T-helper 17 cell (primary cell): Measurements from ENCODE around the gene GRIK4. TPM values are rescaled to one million over a fixed set of nuclear protein-coding genes. Genes with fewer than 3 reads are reported as not detected.
A peak's percentile ranks its signal among the peaks of the same experiment; 100 is the strongest.

ENCODE experiments used
- ATAC-seq: fragments of 150-1000 bp; cut with Tn5 transposase; 2 replicates; pipeline ENCODE4 v1.10.0; 2021; ENCODE audit warnings: mild to moderate bottlenecking, moderate library complexity
- DNase-seq, 3 donors: peaks; one replicate each; pipeline versions ENCODE4 v3.0.0 to v3.0.0-alpha.2; 2020 to 2021
- H3K9me3 ChIP-seq: one replicate; pipeline ENCODE4 v1.7.0; 2013; ENCODE audit warnings: low read length, mild to moderate bottlenecking; ENCODE audit not compliant: control insufficient read depth, poor library complexity, severe bottlenecking
- H3K27ac Mint-ChIP-seq: one replicate; pipeline ENCODE4 v1.8.0; 2022; ENCODE audit warnings: mild to moderate bottlenecking, moderate library complexity, mixed read lengths
- H3K27me3 Mint-ChIP-seq: one replicate; pipeline ENCODE4 v1.8.0; 2022; ENCODE audit warnings: mixed read lengths
- H3K36me3 Mint-ChIP-seq: one replicate; pipeline ENCODE4 v1.8.0; 2022; ENCODE audit warnings: low read depth, mixed read lengths
- H3K4me1 Mint-ChIP-seq: one replicate; pipeline ENCODE4 v1.8.0; 2022; ENCODE audit warnings: mild to moderate bottlenecking, mixed read lengths
- H3K4me3 Mint-ChIP-seq: one replicate; pipeline ENCODE4 v1.8.0; 2022; ENCODE audit warnings: mild to moderate bottlenecking, moderate library complexity, mixed read lengths
- total RNA-seq, 4 donors: library from RNA in 2 of 4; stranded (reverse) in 2 of 4; gene quantifications; one replicate each; pipeline ENCODE4 v1.2.3 and lab custom pipeline; 2022 to 2026

GRIK4 gene
- total RNA-seq, 2 donors from 2014 or later: 0.05 to 0.10 TPM

- no peak for ATAC-seq
- no peaks in the 10 kb centered on the region for H3K9me3 ChIP-seq
- Mint-ChIP-seq H3K4me1 (peaks cover 2% of the 10 kb centered on the region), H3K36me3 (peaks cover 2% of the 10 kb centered on the region), H3K27ac (no peak overlapping the region), H3K27me3 (peaks cover 58% of the 10 kb centered on the region), H3K4me3 (no peak overlapping the region)
- no peak for DNase-seq
Measured at GRCh38 chr11:120649316-120649715, 137.8 kb downstream of the GRIK4 start.

- H3K27me3 Mint-ChIP-seq: peaks cover 55% of the 10 kb centered on the region
- peaks cover 2% of the 10 kb centered on the region for H3K36me3 Mint-ChIP-seq
Measured at GRCh38 chr11:120651396-120651795, 139.8 kb downstream of the GRIK4 start.

GRCh38 chr11:120651836-120652235, 140.3 kb downstream of the GRIK4 start:
- H3K36me3 Mint-ChIP-seq: peaks cover 2% of the 10 kb centered on the region
- H3K4me3 Mint-ChIP-seq: no peak overlapping the region
- peaks cover 8% of the 10 kb centered on the region for H3K4me1 Mint-ChIP-seq
- ATAC-seq: no peak
- no peak for DNase-seq
- peaks cover 51% of the 10 kb centered on the region for H3K27me3 Mint-ChIP-seq
- H3K27ac Mint-ChIP-seq: no peak overlapping the region
- no peaks in the 10 kb centered on the region for H3K9me3 ChIP-seq

More at GRCh38 chr11:120651396-120651795, 139.8 kb downstream of the GRIK4 start:
- ATAC-seq (no peak), DNase-seq (no peak)
- H3K9me3 ChIP-seq: no peaks in the 10 kb centered on the region
- Mint-ChIP-seq H3K27ac (no peak overlapping the region), H3K4me3 (no peak overlapping the region), H3K4me1 (peaks cover 8% of the 10 kb centered on the region)

- Mint-ChIP-seq H3K4me1 (peaks cover 8% of the 10 kb centered on the region), H3K36me3 (peaks cover 2% of the 10 kb centered on the region), H3K4me3 (no peak overlapping the region), H3K27ac (no peak overlapping the region), H3K27me3 (peaks cover 51% of the 10 kb centered on the region)
- ATAC-seq (no peak), DNase-seq (no peak)
- H3K9me3 ChIP-seq: no peaks in the 10 kb centered on the region
Measured at GRCh38 chr11:120652705-120653335, 141.3 kb downstream of the GRIK4 start.

GRCh38 chr11:120655589-120655988, 144.0 kb downstream of the GRIK4 start:
- H3K4me3 Mint-ChIP-seq: no peak overlapping the region
- H3K9me3 ChIP-seq: no peaks in the 10 kb centered on the region
- peaks cover 6% of the 10 kb centered on the region for H3K4me1 Mint-ChIP-seq
- no peak for ATAC-seq
- no peaks in the 10 kb centered on the region for H3K36me3 Mint-ChIP-seq
- DNase-seq: no peak
- H3K27ac Mint-ChIP-seq: no peak overlapping the region
- peaks cover 44% of the 10 kb centered on the region for H3K27me3 Mint-ChIP-seq

GRCh38 chr11:120657306-120658070, 145.9 kb downstream of the GRIK4 start:
- Mint-ChIP-seq H3K4me3 (no peak overlapping the region), H3K27me3 (peaks cover 47% of the 10 kb centered on the region), H3K36me3 (no peaks in the 10 kb centered on the region), H3K27ac (no peak overlapping the region), H3K4me1 (peaks cover 6% of the 10 kb centered on the region)
- no peak for DNase-seq
- no peaks in the 10 kb centered on the region for H3K9me3 ChIP-seq
- ATAC-seq: no peak

- H3K27me3 Mint-ChIP-seq: peaks cover 49% of the 10 kb centered on the region
- ATAC-seq (no peak), DNase-seq (no peak)
- H3K4me1 Mint-ChIP-seq: peaks cover 6% of the 10 kb centered on the region
- no peaks in the 10 kb centered on the region for H3K9me3 ChIP-seq
- no peaks in the 10 kb centered on the region for H3K36me3 Mint-ChIP-seq
- no peak overlapping the region for H3K27ac Mint-ChIP-seq
- H3K4me3 Mint-ChIP-seq: no peak overlapping the region
Measured at GRCh38 chr11:120658071-120658423, 146.5 kb downstream of the GRIK4 start.

- H3K9me3 ChIP-seq: no peaks in the 10 kb centered on the region
- DNase-seq: no peak
Measured at GRCh38 chr11:120659076-120659475, 147.5 kb downstream of the GRIK4 start.

GRCh38 chr11:120660024-120660565, 148.5 kb downstream of the GRIK4 start:
- Mint-ChIP-seq H3K4me1 (peaks cover 6% of the 10 kb centered on the region), H3K36me3 (peaks cover 3% of the 10 kb centered on the region), H3K27ac (no peak overlapping the region), H3K4me3 (no peak overlapping the region), H3K27me3 (peaks cover 59% of the 10 kb centered on the region)
- no peaks in the 10 kb centered on the region for H3K9me3 ChIP-seq
- peak in 1 of 3 donors; percentile 9 for DNase-seq
- no peak for ATAC-seq

More at GRCh38 chr11:120659076-120659475, 147.5 kb downstream of the GRIK4 start:
- Mint-ChIP-seq H3K4me3 (no peak overlapping the region), H3K4me1 (peaks cover 6% of the 10 kb centered on the region), H3K36me3 (peaks cover 3% of the 10 kb centered on the region), H3K27ac (no peak overlapping the region), H3K27me3 (peaks cover 57% of the 10 kb centered on the region)
- no peak for ATAC-seq

GRCh38 chr11:120662071-120662676, 150.6 kb downstream of the GRIK4 start:
- Mint-ChIP-seq H3K27ac (no peak overlapping the region), H3K27me3 (peaks cover 57% of the 10 kb centered on the region), H3K4me1 (no peaks in the 10 kb centered on the region), H3K36me3 (peaks cover 3% of the 10 kb centered on the region), H3K4me3 (no peak overlapping the region)
- no peak for DNase-seq
- no peak for ATAC-seq
- H3K9me3 ChIP-seq: no peaks in the 10 kb centered on the region

GRCh38 chr11:120663142-120663541, 151.6 kb downstream of the GRIK4 start:
- no peak overlapping the region for H3K4me3 Mint-ChIP-seq
- ATAC-seq: no peak
- peaks cover 57% of the 10 kb centered on the region for H3K27me3 Mint-ChIP-seq
- H3K36me3 Mint-ChIP-seq: peaks cover 3% of the 10 kb centered on the region
- DNase-seq: no peak
- no peaks in the 10 kb centered on the region for H3K4me1 Mint-ChIP-seq
- H3K27ac Mint-ChIP-seq: no peak overlapping the region
- no peaks in the 10 kb centered on the region for H3K9me3 ChIP-seq

GRCh38 chr11:120666121-120666639, 154.6 kb downstream of the GRIK4 start:
- Mint-ChIP-seq H3K4me3 (no peak overlapping the region), H3K27ac (no peak overlapping the region), H3K4me1 (no peaks in the 10 kb centered on the region), H3K36me3 (peaks cover 3% of the 10 kb centered on the region), H3K27me3 (peaks cover 37% of the 10 kb centered on the region)
- no peaks in the 10 kb centered on the region for H3K9me3 ChIP-seq
- no peak for DNase-seq
- ATAC-seq: no peak

GRCh38 chr11:120667281-120667680, 155.7 kb downstream of the GRIK4 start:
- no peaks in the 10 kb centered on the region for H3K9me3 ChIP-seq
- Mint-ChIP-seq H3K36me3 (peaks cover 3% of the 10 kb centered on the region), H3K4me1 (no peaks in the 10 kb centered on the region), H3K27me3 (peaks cover 31% of the 10 kb centered on the region), H3K4me3 (no peak overlapping the region), H3K27ac (no peak overlapping the region)
- ATAC-seq (no peak), DNase-seq (no peak)
